MCF 10A (cell line): ENCODE measurements around the gene SLC7A1. TPM values are rescaled to one million over a fixed set of nuclear protein-coding genes. Genes with fewer than 3 reads are reported as not detected.

Experiments used
- BruUV-seq: library from RNA; stranded (reverse); fragments of 400-500 nt; replicated peaks from 2 replicates; lab custom pipeline; 2021; lab: Mats Ljungman, UMichigan
- CTCF ChIA-PET: fragments of 300-600 bp; sonication (Branson Sonifier 250); formaldehyde crosslinking; extraction: SDS; loops from one replicate; lab custom pipeline; 2021; ENCODE audit warnings: antibody characterized with exemption, inconsistent platforms; lab: Yijun Ruan, JAX
- POLR2A ChIA-PET: fragments of 300-600, 350-650 bp; sonication (Branson Sonifier 250); formaldehyde crosslinking; extraction: SDS; loops from one replicate; lab custom pipeline; 2020; ENCODE audit warnings: antibody characterized with exemption, inconsistent platforms; lab: Yijun Ruan, JAX
- DNase-seq: peaks from one replicate; pipeline ENCODE4 v3.0.0-alpha.2; 2018; ENCODE audit not compliant: unreplicated experiment
- H3K27ac Mint-ChIP-seq: one replicate; pipeline ENCODE4 v1.8.0; 2022; ENCODE audit warnings: mild to moderate bottlenecking, low read depth, mixed read lengths; ENCODE audit not compliant: unreplicated experiment
- H3K27me3 Mint-ChIP-seq: one replicate; pipeline ENCODE4 v1.8.0; 2022; ENCODE audit warnings: mixed read lengths; ENCODE audit not compliant: insufficient read depth, unreplicated experiment
- H3K36me3 Mint-ChIP-seq: one replicate; pipeline ENCODE4 v1.8.0; 2022; ENCODE audit warnings: mild to moderate bottlenecking, moderate library complexity, mixed read lengths; ENCODE audit not compliant: insufficient read depth, unreplicated experiment
- H3K4me1 Mint-ChIP-seq: one replicate; pipeline ENCODE4 v1.8.0; 2022; ENCODE audit warnings: mixed read lengths; ENCODE audit not compliant: insufficient read depth, unreplicated experiment
- H3K4me3 Mint-ChIP-seq: one replicate; pipeline ENCODE4 v1.8.0; 2022; ENCODE audit warnings: mild to moderate bottlenecking, moderate library complexity, mixed read lengths; ENCODE audit not compliant: unreplicated experiment
- H3K9me3 Mint-ChIP-seq: one replicate; pipeline ENCODE4 v1.8.0; 2022; ENCODE audit warnings: mixed read lengths; ENCODE audit not compliant: unreplicated experiment
- intact Hi-C: fragments of 100-400 bp; cut with micrococcal nuclease; formaldehyde crosslinking; loops from 2 replicates; pipeline ENCODE4 v1.14.1; 2022
- total RNA-seq: library from RNA; stranded (reverse); gene quantifications from 2 replicates; pipeline ENCODE4 v1.2.3, GENCODE V29; 2022
- TF ChIP-seq, protein P1 (sequence below): fragments of 200-600 bp; IDR thresholded peaks from one replicate; pipeline ENCODE4 v1.8.0; 2022; ENCODE audit warnings: antibody characterized with exemption, mild to moderate bottlenecking; ENCODE audit not compliant: unreplicated experiment

SLC7A1 gene
- total RNA-seq, 1 experiment from 2014 or later, result 194 TPM

DNA sequence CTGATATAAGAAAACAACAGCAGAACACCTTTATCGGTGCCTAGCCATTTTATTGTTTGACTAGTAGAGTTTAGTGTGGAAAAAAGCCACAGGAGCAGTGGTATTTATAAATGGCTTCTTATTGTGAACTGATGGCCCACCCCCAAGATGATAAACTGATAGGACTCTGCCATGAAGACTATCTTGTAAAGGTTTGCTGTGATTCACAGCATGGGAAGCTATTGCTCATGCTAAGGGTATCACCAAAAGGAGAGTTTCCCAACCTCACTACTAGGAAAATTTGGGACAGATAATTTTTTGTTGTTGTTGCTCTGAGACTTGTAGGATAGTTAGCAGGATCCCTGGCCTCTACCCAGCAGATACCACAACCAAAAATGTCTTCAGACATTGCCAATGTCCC lies 12.0 kb upstream of the SLC7A1 start:
- TF ChIP-seq, protein P1, sequence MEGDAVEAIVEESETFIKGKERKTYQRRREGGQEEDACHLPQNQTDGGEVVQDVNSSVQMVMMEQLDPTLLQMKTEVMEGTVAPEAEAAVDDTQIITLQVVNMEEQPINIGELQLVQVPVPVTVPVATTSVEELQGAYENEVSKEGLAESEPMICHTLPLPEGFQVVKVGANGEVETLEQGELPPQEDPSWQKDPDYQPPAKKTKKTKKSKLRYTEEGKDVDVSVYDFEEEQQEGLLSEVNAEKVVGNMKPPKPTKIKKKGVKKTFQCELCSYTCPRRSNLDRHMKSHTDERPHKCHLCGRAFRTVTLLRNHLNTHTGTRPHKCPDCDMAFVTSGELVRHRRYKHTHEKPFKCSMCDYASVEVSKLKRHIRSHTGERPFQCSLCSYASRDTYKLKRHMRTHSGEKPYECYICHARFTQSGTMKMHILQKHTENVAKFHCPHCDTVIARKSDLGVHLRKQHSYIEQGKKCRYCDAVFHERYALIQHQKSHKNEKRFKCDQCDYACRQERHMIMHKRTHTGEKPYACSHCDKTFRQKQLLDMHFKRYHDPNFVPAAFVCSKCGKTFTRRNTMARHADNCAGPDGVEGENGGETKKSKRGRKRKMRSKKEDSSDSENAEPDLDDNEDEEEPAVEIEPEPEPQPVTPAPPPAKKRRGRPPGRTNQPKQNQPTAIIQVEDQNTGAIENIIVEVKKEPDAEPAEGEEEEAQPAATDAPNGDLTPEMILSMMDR, result no peak
- Mint-ChIP-seq H3K36me3 (no peaks in the 10 kb centered on the region), H3K27ac (no peak overlapping the region), H3K9me3 (no peaks in the 10 kb centered on the region), H3K4me1 (no peaks in the 10 kb centered on the region), H3K4me3 (no peak overlapping the region), H3K27me3 (peaks cover 48% of the 10 kb centered on the region)
- POLR2A ChIA-PET, result interaction anchor here (1.4 kb wide), 1 partner anchor 11 kb away, joined by 4 read pairs; no protein-coding TSS in a partner anchor
- CTCF ChIA-PET, result interaction anchor here (1.0 kb wide), 1 partner anchor 87 kb away, joined by 3 read pairs; no protein-coding TSS in a partner anchor
- intact Hi-C loops, result no loop called here
- no TSS peak for BruUV-seq
- no peak for DNase-seq

DNA sequence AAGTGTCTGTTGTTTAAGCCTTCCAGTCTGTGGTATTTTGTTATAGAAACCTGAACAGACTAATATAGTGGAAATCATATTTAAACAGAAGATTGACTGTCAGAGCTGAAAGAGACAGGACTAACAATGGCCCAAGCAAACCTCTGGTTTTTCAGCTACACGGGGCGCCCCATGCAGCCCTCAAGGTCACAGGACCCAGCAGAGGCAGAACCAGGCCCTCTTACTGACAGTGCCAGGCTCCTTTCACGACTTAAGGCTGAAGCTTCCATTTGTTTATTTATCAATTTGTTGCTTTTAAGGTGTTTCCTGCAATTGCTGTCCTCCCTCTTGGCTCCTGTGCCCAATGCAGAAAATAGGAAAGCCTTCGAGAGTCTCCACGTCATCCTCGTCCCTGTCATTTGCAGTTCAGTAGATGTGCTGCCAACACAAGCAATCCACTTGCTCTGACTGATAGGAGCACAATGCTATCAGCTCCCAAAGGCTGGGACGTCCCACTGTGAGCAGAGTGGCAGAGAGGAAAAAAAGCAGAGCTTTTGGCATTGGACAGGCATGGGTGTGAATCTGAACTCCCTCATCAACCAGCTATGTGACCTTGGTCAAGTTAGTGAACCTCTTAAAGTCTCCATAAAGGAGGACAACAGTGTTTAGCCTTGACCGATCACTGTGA lies 10.5 kb upstream of the SLC7A1 start:
- Mint-ChIP-seq H3K27ac (no peak overlapping the region), H3K4me3 (no peak overlapping the region), H3K4me1 (no peaks in the 10 kb centered on the region), H3K27me3 (peaks cover 34% of the 10 kb centered on the region), H3K9me3 (no peaks in the 10 kb centered on the region), H3K36me3 (no peaks in the 10 kb centered on the region)
- TF ChIP-seq, protein P1, result no peak
- no TSS peak for BruUV-seq
- intact Hi-C loops, result no loop called here
- POLR2A ChIA-PET, result interaction anchor here (0.5 to 0.8 kb wide), 2 partner anchors 9 to 12 kb away, joined by 3 read pairs; no protein-coding TSS in a partner anchor
- DNase-seq, result no peak
- CTCF ChIA-PET, result interaction anchor here (1.0 to 1.6 kb wide), 3 partner anchors 71 to 133 kb away, joined by 3 read pairs; no protein-coding TSS in a partner anchor

DNA sequence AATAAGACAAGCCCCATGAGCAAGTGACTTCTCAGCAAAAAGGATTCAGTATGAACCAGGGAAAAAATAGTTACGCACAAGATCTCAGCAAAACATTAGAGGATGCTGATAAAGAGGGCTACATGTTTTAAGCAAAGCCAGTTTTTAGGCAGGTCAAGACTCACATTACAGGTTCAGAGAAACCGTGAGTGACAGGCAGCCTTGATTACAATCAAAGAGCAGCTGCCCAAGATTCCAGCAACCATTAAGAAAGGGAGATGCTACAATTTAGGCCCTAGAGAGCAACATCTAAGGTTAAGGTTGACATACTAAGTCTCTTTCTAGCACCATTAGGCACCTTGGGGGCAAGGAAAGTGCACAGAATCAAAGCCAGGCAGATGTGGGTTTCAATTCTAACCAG lies 2.8 kb upstream of the SLC7A1 start:
- intact Hi-C loops, result loop anchor here (5.0 to 10.0 kb wide), 2 partner anchors 79 to 106 kb away; no protein-coding TSS in a partner anchor
- DNase-seq, result no peak
- H3K4me3 Mint-ChIP-seq, result no peak overlapping the region
- no TSS peak for BruUV-seq
- H3K4me1 Mint-ChIP-seq, result peaks cover 8% of the 10 kb centered on the region
- no peak overlapping the region for H3K27ac Mint-ChIP-seq
- TF ChIP-seq, protein P1, result no peak
- H3K9me3 Mint-ChIP-seq, result no peaks in the 10 kb centered on the region
- ChIA-PET POLR2A (no interaction called here), CTCF (no interaction called here)
- no peaks in the 10 kb centered on the region for H3K27me3 Mint-ChIP-seq
- H3K36me3 Mint-ChIP-seq, result no peaks in the 10 kb centered on the region

DNA sequence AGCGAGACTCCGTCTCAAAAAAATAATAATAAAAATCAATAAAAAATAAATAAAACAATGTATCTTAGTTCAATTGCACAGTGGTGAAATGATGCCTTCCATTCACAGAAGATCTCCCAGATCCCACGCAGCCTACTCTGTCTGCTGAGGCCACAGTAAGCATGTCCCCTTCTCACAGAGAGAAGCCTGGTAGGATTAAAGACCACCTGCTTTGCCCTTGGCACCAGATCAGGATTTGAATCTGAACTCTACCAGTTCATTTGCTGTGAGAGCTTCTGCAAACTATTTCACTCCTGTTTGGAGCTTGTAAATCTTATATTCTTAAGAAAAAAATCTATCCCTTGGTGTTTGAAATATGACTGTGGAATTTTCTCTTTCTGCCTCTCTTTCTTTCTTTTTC lies 2.2 kb upstream of the SLC7A1 start:
- no peak for DNase-seq
- H3K9me3 Mint-ChIP-seq, result no peaks in the 10 kb centered on the region
- intact Hi-C loops, result loop anchor here (5.0 to 10.0 kb wide), 2 partner anchors 80 to 107 kb away; no protein-coding TSS in a partner anchor
- no peak overlapping the region for H3K27ac Mint-ChIP-seq
- peaks cover 14% of the 10 kb centered on the region for H3K4me1 Mint-ChIP-seq
- TF ChIP-seq, protein P1, result no peak
- no TSS peak for BruUV-seq
- H3K4me3 Mint-ChIP-seq, result no peak overlapping the region
- no peaks in the 10 kb centered on the region for H3K27me3 Mint-ChIP-seq
- H3K36me3 Mint-ChIP-seq, result no peaks in the 10 kb centered on the region
- ChIA-PET POLR2A (no interaction called here), CTCF (interaction anchor here (1.7 to 2.5 kb wide), 2 partner anchors 30 to 90 kb away, joined by 8 to 10 read pairs; no protein-coding TSS in a partner anchor)
